ENCODE measurements around the gene HELZ. TPM values are rescaled to one million over a fixed set of nuclear protein-coding genes. Genes with fewer than 3 reads are reported as not detected.
A peak's percentile ranks its signal among the peaks of the same experiment; 100 is the strongest.

Gene HELZ
- total RNA-seq, 2 experiments from 2014 or later: 55.3 to 58.0 TPM

- Mint-ChIP-seq H3K36me3 (ENCODE audit: low read depth) (peaks cover 14% of the 10 kb centered on the region), H3K4me3 (no peak overlapping the region), H3K9me3 (ENCODE audit: low read depth) (no peaks in the 10 kb centered on the region), H3K27ac (no peak overlapping the region), H3K27me3 (no peaks in the 10 kb centered on the region), H3K4me1 (no peaks in the 10 kb centered on the region)
- ChIA-PET POLR2A (no interaction called here), CTCF (interaction anchor here (0.7 to 0.8 kb wide), 2 partner anchors 10 to 102 kb away, joined by 3 read pairs; no protein-coding TSS in a partner anchor)
- intact Hi-C loops (cut with DNase I, micrococcal nuclease): no loop called here
- ATAC-seq (no peak), DNase-seq (no peak)
Measured at GRCh38 chr17:67180275-67180674, 64.7 kb downstream of the HELZ start.

GRCh38 chr17:67178555-67178954, 66.4 kb downstream of the HELZ start:
- no peaks in the 10 kb centered on the region for H3K4me1 Mint-ChIP-seq
- ChIA-PET POLR2A (no interaction called here), CTCF (interaction anchor here (1.0 to 2.4 kb wide), 3 partner anchors 9 to 12 kb away, joined by 3 to 8 read pairs (median 6); no protein-coding TSS in a partner anchor)
- no peaks in the 10 kb centered on the region for H3K9me3 Mint-ChIP-seq (ENCODE audit: low read depth)
- H3K36me3 Mint-ChIP-seq (ENCODE audit: low read depth): peaks cover 20% of the 10 kb centered on the region
- intact Hi-C loops (cut with DNase I, micrococcal nuclease): no loop called here
- no peak overlapping the region for H3K4me3 Mint-ChIP-seq
- DNase-seq (no peak), ATAC-seq (no peak)
- no peak overlapping the region for H3K27ac Mint-ChIP-seq
- H3K27me3 Mint-ChIP-seq: no peaks in the 10 kb centered on the region

- ChIA-PET POLR2A (no interaction called here), CTCF (interaction anchor here (1.0 to 2.4 kb wide), 3 partner anchors 9 to 13 kb away, joined by 3 to 8 read pairs (median 6); no protein-coding TSS in a partner anchor)
- Mint-ChIP-seq H3K4me3 (no peak overlapping the region), H3K4me1 (no peaks in the 10 kb centered on the region), H3K27ac (no peak overlapping the region), H3K36me3 (ENCODE audit: low read depth) (peaks cover 20% of the 10 kb centered on the region), H3K9me3 (ENCODE audit: low read depth) (no peaks in the 10 kb centered on the region), H3K27me3 (no peaks in the 10 kb centered on the region)
- intact Hi-C loops (cut with DNase I, micrococcal nuclease): no loop called here
- DNase-seq: no peak
- no peak for ATAC-seq
Measured at GRCh38 chr17:67177732-67178131, 67.3 kb downstream of the HELZ start.

- Mint-ChIP-seq H3K27ac (no peak overlapping the region), H3K4me1 (no peaks in the 10 kb centered on the region), H3K36me3 (ENCODE audit: low read depth) (peaks cover 23% of the 10 kb centered on the region), H3K4me3 (no peak overlapping the region), H3K9me3 (ENCODE audit: low read depth) (no peaks in the 10 kb centered on the region), H3K27me3 (no peaks in the 10 kb centered on the region)
- DNase-seq: no peak
- intact Hi-C loops (cut with DNase I, micrococcal nuclease): no loop called here
- CTCF ChIA-PET: interaction anchor here (0.6 kb wide), 1 partner anchor 126 kb away, joined by 3 read pairs; no protein-coding TSS in a partner anchor
- POLR2A ChIA-PET: no interaction called here
- ATAC-seq: no peak
Measured at GRCh38 chr17:67174190-67174589, 70.8 kb downstream of the HELZ start.

GRCh38 chr17:67171560-67171959, 73.4 kb downstream of the HELZ start:
- H3K4me3 Mint-ChIP-seq: no peak overlapping the region
- no peak for DNase-seq
- peaks cover 15% of the 10 kb centered on the region for H3K36me3 Mint-ChIP-seq (ENCODE audit: low read depth)
- no peak for ATAC-seq
- no peaks in the 10 kb centered on the region for H3K9me3 Mint-ChIP-seq (ENCODE audit: low read depth)
- ChIA-PET CTCF (interaction anchor here (1.7 kb wide), 1 partner anchor 23 kb away, joined by 4 read pairs; no protein-coding TSS in a partner anchor), POLR2A (no interaction called here)
- intact Hi-C loops (cut with DNase I, micrococcal nuclease): no loop called here
- no peaks in the 10 kb centered on the region for H3K27me3 Mint-ChIP-seq
- no peaks in the 10 kb centered on the region for H3K4me1 Mint-ChIP-seq
- H3K27ac Mint-ChIP-seq: no peak overlapping the region

- H3K36me3 Mint-ChIP-seq (ENCODE audit: low read depth): peaks cover 22% of the 10 kb centered on the region
- no peak for ATAC-seq
- intact Hi-C loops (cut with DNase I, micrococcal nuclease): no loop called here
- no peaks in the 10 kb centered on the region for H3K27me3 Mint-ChIP-seq
- no peak overlapping the region for H3K27ac Mint-ChIP-seq
- ChIA-PET POLR2A (no interaction called here), CTCF (interaction anchor here (0.7 kb wide), 1 partner anchor 1691 kb away, joined by 3 read pairs; no protein-coding TSS in a partner anchor)
- H3K4me1 Mint-ChIP-seq: no peaks in the 10 kb centered on the region
- H3K9me3 Mint-ChIP-seq (ENCODE audit: low read depth): no peaks in the 10 kb centered on the region
- DNase-seq: no peak
- no peak overlapping the region for H3K4me3 Mint-ChIP-seq
Measured at GRCh38 chr17:67168496-67168895, 76.5 kb downstream of the HELZ start.

- H3K4me1 Mint-ChIP-seq: no peaks in the 10 kb centered on the region
- intact Hi-C loops (cut with DNase I, micrococcal nuclease): no loop called here
Measured at GRCh38 chr17:67165201-67165600, 79.8 kb downstream of the HELZ start.

GRCh38 chr17:67164302-67164701, 80.7 kb downstream of the HELZ start:
- CTCF ChIA-PET: no interaction called here
- H3K36me3 Mint-ChIP-seq (ENCODE audit: low read depth): peaks cover 37% of the 10 kb centered on the region
- H3K27me3 Mint-ChIP-seq: no peaks in the 10 kb centered on the region
- no peaks in the 10 kb centered on the region for H3K9me3 Mint-ChIP-seq (ENCODE audit: low read depth)
- H3K4me3 Mint-ChIP-seq: no peak overlapping the region
- DNase-seq (no peak), ATAC-seq (no peak)
- POLR2A ChIA-PET: no interaction called here
- no peak overlapping the region for H3K27ac Mint-ChIP-seq
- no peaks in the 10 kb centered on the region for H3K4me1 Mint-ChIP-seq
- intact Hi-C loops (cut with DNase I, micrococcal nuclease): no loop called here

More at GRCh38 chr17:67165201-67165600, 79.8 kb downstream of the HELZ start:
- H3K27me3 Mint-ChIP-seq: no peaks in the 10 kb centered on the region
- ChIA-PET CTCF (interaction anchor here (0.6 kb wide), 1 partner anchor 13 kb away, joined by 3 read pairs; no protein-coding TSS in a partner anchor), POLR2A (no interaction called here)
- no peak for ATAC-seq
- H3K9me3 Mint-ChIP-seq (ENCODE audit: low read depth): no peaks in the 10 kb centered on the region
- H3K4me3 Mint-ChIP-seq: no peak overlapping the region
- H3K27ac Mint-ChIP-seq: no peak overlapping the region
- no peak for DNase-seq
- peaks cover 32% of the 10 kb centered on the region for H3K36me3 Mint-ChIP-seq (ENCODE audit: low read depth)

GRCh38 chr17:67162771-67163170, 82.2 kb downstream of the HELZ start:
- Mint-ChIP-seq H3K4me3 (no peak overlapping the region), H3K4me1 (peaks cover 2% of the 10 kb centered on the region), H3K36me3 (ENCODE audit: low read depth) (peaks cover 41% of the 10 kb centered on the region), H3K27me3 (no peaks in the 10 kb centered on the region), H3K27ac (no peak overlapping the region), H3K9me3 (ENCODE audit: low read depth) (no peaks in the 10 kb centered on the region)
- ATAC-seq (no peak), DNase-seq (no peak)
- POLR2A ChIA-PET: no interaction called here
- intact Hi-C loops (cut with DNase I, micrococcal nuclease): no loop called here
- CTCF ChIA-PET: interaction anchor here (0.8 kb wide), 1 partner anchor 1020 kb away, joined by 3 read pairs; no protein-coding TSS in a partner anchor

GRCh38 chr17:67161573-67161972, 83.4 kb downstream of the HELZ start:
- peaks cover 9% of the 10 kb centered on the region for H3K4me1 Mint-ChIP-seq
- CTCF ChIA-PET: no interaction called here
- POLR2A ChIA-PET: no interaction called here
- H3K36me3 Mint-ChIP-seq (ENCODE audit: low read depth): peaks cover 47% of the 10 kb centered on the region
- H3K9me3 Mint-ChIP-seq (ENCODE audit: low read depth): peaks cover 4% of the 10 kb centered on the region
- H3K27me3 Mint-ChIP-seq: no peaks in the 10 kb centered on the region
- H3K27ac Mint-ChIP-seq: no peak overlapping the region
- H3K4me3 Mint-ChIP-seq: no peak overlapping the region
- intact Hi-C loops (cut with DNase I, micrococcal nuclease): no loop called here
- ATAC-seq: no peak
- DNase-seq: no peak

- CTCF ChIA-PET: no interaction called here
- Mint-ChIP-seq H3K27ac (no peak overlapping the region), H3K4me3 (no peak overlapping the region), H3K9me3 (ENCODE audit: low read depth) (peaks cover 8% of the 10 kb centered on the region), H3K27me3 (no peaks in the 10 kb centered on the region), H3K36me3 (ENCODE audit: low read depth) (peaks cover 49% of the 10 kb centered on the region), H3K4me1 (peaks cover 13% of the 10 kb centered on the region)
- intact Hi-C loops (cut with DNase I, micrococcal nuclease): no loop called here
- DNase-seq (no peak), ATAC-seq (no peak)
- POLR2A ChIA-PET: no interaction called here
Measured at GRCh38 chr17:67160791-67161190, 84.2 kb downstream of the HELZ start.

- H3K27me3 Mint-ChIP-seq: no peaks in the 10 kb centered on the region
- H3K36me3 Mint-ChIP-seq (ENCODE audit: low read depth): peaks cover 42% of the 10 kb centered on the region
- intact Hi-C loops (cut with DNase I, micrococcal nuclease): loop anchor here in 1 of 2 experiments (10.0 kb wide), 1 partner anchor 57 kb away; no protein-coding TSS in a partner anchor
- peak overlapping the region; percentile 1 for H3K27ac Mint-ChIP-seq
- H3K4me3 Mint-ChIP-seq: no peak overlapping the region
- H3K9me3 Mint-ChIP-seq (ENCODE audit: low read depth): peaks cover 8% of the 10 kb centered on the region
- POLR2A ChIA-PET: no interaction called here
- DNase-seq (no peak), ATAC-seq (no peak)
- CTCF ChIA-PET: interaction anchor here (0.5 to 2.0 kb wide), 2 partner anchors 10 to 158 kb away, joined by 3 to 5 read pairs; no protein-coding TSS in a partner anchor
- peaks cover 15% of the 10 kb centered on the region for H3K4me1 Mint-ChIP-seq
Measured at GRCh38 chr17:67157732-67158639, 87.0 kb downstream of the HELZ start.

Measured in activated CD4-positive, alpha-beta T cell treated with anti-CD3 and anti-CD28 coated beads for 36 hours (primary cell).